ENCODE data around the gene GRIN1.

GRIN1 gene

GRCh38 chr9:137180491-137180890 is 41.5 kb downstream of the GRIN1 start:
- no peak for FAIRE-seq

GRCh38 chr9:137181680-137182079 is 42.7 kb downstream of the GRIN1 start:
- no peak for FAIRE-seq

- FAIRE-seq: no peak
Measured at GRCh38 chr9:137182836-137183235, 43.9 kb downstream of the GRIN1 start.

GRCh38 chr9:137183980-137184595 is 45.1 kb downstream of the GRIN1 start:
- FAIRE-seq: no peak

- FAIRE-seq: no peak
Measured at GRCh38 chr9:137184881-137185660, 46.1 kb downstream of the GRIN1 start.

GRCh38 chr9:137185921-137186320 is 47.0 kb downstream of the GRIN1 start:
- FAIRE-seq: no peak

- no peak for FAIRE-seq
Measured at GRCh38 chr9:137186385-137186784, 47.4 kb downstream of the GRIN1 start.

GRCh38 chr9:137187386-137187785 is 48.4 kb downstream of the GRIN1 start:
- FAIRE-seq: no peak

GRCh38 chr9:137188086-137188489 is 49.1 kb downstream of the GRIN1 start:
- FAIRE-seq: no peak

GRCh38 chr9:137188490-137189296 is 49.7 kb downstream of the GRIN1 start, which contains the start of the genes ANAPC2 and SSNA1:
TSS of gene ANAPC2 (minus strand) at chr9:137188560. CDS start at chr9:137188532, 28 bp downstream.
TSS of gene SSNA1 (plus strand) at chr9:137188676. CDS start at chr9:137188727, 51 bp downstream.
- no peak for FAIRE-seq

- no peak for FAIRE-seq
Measured at GRCh38 chr9:137189297-137190295, 50.6 kb downstream of the GRIN1 start.

GRCh38 chr9:137190315-137190856 is 51.4 kb downstream of the GRIN1 start:
- FAIRE-seq: no peak

- no peak for FAIRE-seq
Measured at GRCh38 chr9:137191245-137191644, 52.3 kb downstream of the GRIN1 start.

- no peak for FAIRE-seq
Measured at GRCh38 chr9:137191691-137192447, 52.9 kb downstream of the GRIN1 start.

GRCh38 chr9:137192448-137192780 is 53.5 kb downstream of the GRIN1 start:
- no peak for FAIRE-seq

- FAIRE-seq: no peak
Measured at GRCh38 chr9:137192859-137193258, 53.9 kb downstream of the GRIN1 start.

- FAIRE-seq: no peak
Measured at GRCh38 chr9:137193771-137194170, 54.8 kb downstream of the GRIN1 start.

GRCh38 chr9:137194388-137194787 is 55.4 kb downstream of the GRIN1 start:
- FAIRE-seq: no peak

GRCh38 chr9:137194909-137195308 is 56.0 kb downstream of the GRIN1 start:
- FAIRE-seq: no peak

GRCh38 chr9:137195525-137196220 is 56.7 kb downstream of the GRIN1 start:
- no peak for FAIRE-seq
